SK-N-SH (cell line): ENCODE results near the gene ADGRA1. TPM values are rescaled to one million over a fixed set of nuclear protein-coding genes. Genes with fewer than 3 reads are reported as not detected.
"Not testable (repeated sequence)": the region's sequence is repeated elsewhere in the genome, so short reads cannot be mapped to it uniquely, and the experiment has no call there.

Source experiments
- CTCF ChIA-PET: fragments of 300-600, 350-600 bp; formaldehyde crosslinking; extraction: SDS; loops from one replicate; lab custom pipeline; 2021; lab: Yijun Ruan, JAX
- POLR2A ChIA-PET: fragments of 350-600 bp; sonication (Branson Sonifier 250); formaldehyde crosslinking; extraction: SDS; loops from one replicate; lab custom pipeline; 2020; ENCODE audit warnings: antibody characterized with exemption, inconsistent platforms; lab: Yijun Ruan, JAX
- DNase-seq: peaks from one replicate; pipeline ENCODE4 v3.0.0; 2012
- H2AFZ ChIP-seq: fragments of 200-600 bp; sonication (generic); 2 replicates; pipeline ENCODE4 v1.8.1; 2016; ENCODE audit warnings: antibody characterized with exemption, mild to moderate bottlenecking, low read depth
- H3F3A ChIP-seq: fragments of 200-600 bp; sonication (generic); replicated peaks from 2 replicates; pipeline ENCODE3; 2016; ENCODE audit warnings: antibody characterized with exemption, mild to moderate bottlenecking; ENCODE audit not compliant: insufficient read depth
- H3K27ac ChIP-seq, 2 experiments: fragments of 200-500 bp in 1 of 2; fragments of 200-600 bp in 1 of 2; sonication (Bioruptor generic) in 1 of 2; sonication (generic), shearing (Covaris generic) in 1 of 2; 2 replicates each; pipeline versions ENCODE4 v1.5.1 to v1.6.1; 2014 to 2016; ENCODE audit warnings: low read depth in 2 of 2, inconsistent platforms in 1 of 2, low read length in 1 of 2, mild to moderate bottlenecking in 1 of 2, mixed read lengths in 1 of 2
- H3K27me3 ChIP-seq: fragments of 200-600 bp; sonication (generic), shearing (Covaris generic); 2 replicates; pipeline ENCODE4 v1.6.1; 2016; ENCODE audit warnings: mixed run types; ENCODE audit not compliant: insufficient read depth
- H3K36me3 ChIP-seq, 2 experiments: fragments of 200-500 bp in 1 of 2; fragments of 200-600 bp in 1 of 2; sonication (Bioruptor generic) in 1 of 2; sonication (generic) in 1 of 2; replicated peaks in 1 of 2; 2 replicates each; pipeline versions ENCODE3 to v1.5.1; 2014 to 2016; ENCODE audit warnings: low read length in 1 of 2, mild to moderate bottlenecking in 1 of 2; ENCODE audit not compliant: insufficient read depth in 2 of 2, control insufficient read depth in 1 of 2
- H3K4me1 ChIP-seq, 2 experiments: fragments of 200-500 bp in 1 of 2; fragments of 200-600 bp in 1 of 2; sonication (Bioruptor generic) in 1 of 2; sonication (generic), shearing (Covaris generic) in 1 of 2; 2 replicates each; pipeline versions ENCODE4 v1.5.1 to v1.6.1; 2014 to 2016; ENCODE audit warnings: low read depth in 1 of 2, low read length in 1 of 2, mixed run types in 1 of 2; ENCODE audit not compliant: insufficient read depth in 2 of 2, control insufficient read depth in 1 of 2
- H3K4me2 ChIP-seq: fragments of 200-600 bp; sonication (generic), shearing (Covaris generic); 2 replicates; pipeline ENCODE4 v1.6.1; 2017; ENCODE audit warnings: mixed run types
- H3K4me3 ChIP-seq, 2 experiments: fragments of 200-500 bp in 1 of 2; fragments of 200-600 bp in 1 of 2; sonication (Bioruptor generic) in 1 of 2; sonication (generic), shearing (Covaris generic) in 1 of 2; 2 replicates each; pipeline versions ENCODE4 v1.5.1 to v1.8.1; 2014 to 2016; ENCODE audit warnings: low read depth in 2 of 2, inconsistent platforms in 1 of 2, low read length in 1 of 2, mild to moderate bottlenecking in 1 of 2, mixed read lengths in 1 of 2, moderate library complexity in 1 of 2
- H3K79me2 ChIP-seq: fragments of 200-600 bp; sonication (generic); 2 replicates; pipeline ENCODE4 v1.8.1; 2017; ENCODE audit warnings: mild to moderate bottlenecking; ENCODE audit not compliant: insufficient read depth
- H3K9ac ChIP-seq: fragments of 200-600 bp; sonication (generic); 2 replicates; pipeline ENCODE4 v1.6.1; 2017; ENCODE audit warnings: mixed run types
- H3K9me2 ChIP-seq: fragments of 200-600 bp; sonication (generic); 2 replicates; pipeline ENCODE4 v1.6.1; 2017; ENCODE audit warnings: mixed run types
- H3K9me3 ChIP-seq: fragments of 200-600 bp; sonication (generic); 2 replicates; pipeline ENCODE4 v1.6.1; 2017; ENCODE audit warnings: mixed run types, mild to moderate bottlenecking, moderate library complexity
- H4K20me1 ChIP-seq: fragments of 200-600 bp; sonication (generic); 2 replicates; pipeline ENCODE4 v1.6.1; 2017; ENCODE audit warnings: mild to moderate bottlenecking, mixed run types; ENCODE audit not compliant: insufficient read depth
- ELF1 ChIP-seq: IDR thresholded peaks from 2 replicates; pipeline ENCODE4 v1.4.0; 2012
- EP300 ChIP-seq, 2 experiments: IDR thresholded peaks; 2 replicates each; pipeline versions ENCODE4 v1.4.0 to v1.6.1; 2012; ENCODE audit warnings: borderline replicate concordance in 1 of 2, low read depth in 1 of 2, low read length in 1 of 2
- FOSL2 ChIP-seq: IDR thresholded peaks from 2 replicates; pipeline ENCODE4 v1.4.0; 2012; ENCODE audit warnings: low read depth, mild to moderate bottlenecking, moderate library complexity, borderline replicate concordance
- FOXM1 ChIP-seq: IDR thresholded peaks from 2 replicates; pipeline ENCODE4 v1.4.0; 2012; ENCODE audit warnings: low read depth, mild to moderate bottlenecking
- GABPA ChIP-seq: IDR thresholded peaks from 2 replicates; pipeline ENCODE4 v1.4.0; 2012; ENCODE audit warnings: low read depth, mild to moderate bottlenecking
- MEF2A ChIP-seq: IDR thresholded peaks from 2 replicates; pipeline ENCODE4 v1.4.0; 2012; ENCODE audit warnings: low read depth, borderline replicate concordance
- MXI1 ChIP-seq: IDR thresholded peaks from 2 replicates; pipeline ENCODE4 v1.6.1; 2012; ENCODE audit warnings: mild to moderate bottlenecking, low read depth, low read length, improper control_type of control experiment
- NRF1 ChIP-seq: IDR thresholded peaks from 2 replicates; pipeline ENCODE4 v1.6.1; 2012; ENCODE audit warnings: low read depth, mild to moderate bottlenecking, low read length
- POLR2AphosphoS5 ChIP-seq: IDR thresholded peaks from 2 replicates; pipeline ENCODE4 v1.6.1; 2012; ENCODE audit warnings: low read depth, low read length
- RAD21 ChIP-seq: IDR thresholded peaks from 2 replicates; pipeline ENCODE4 v1.6.1; 2012; ENCODE audit warnings: mild to moderate bottlenecking, low read length
- TAF1 ChIP-seq: IDR thresholded peaks from 2 replicates; pipeline ENCODE4 v1.6.1; 2012; ENCODE audit warnings: low read depth, mild to moderate bottlenecking, low read length, moderate library complexity, borderline replicate concordance
- USF1 ChIP-seq: IDR thresholded peaks from 2 replicates; pipeline ENCODE4 v1.4.0; 2012; ENCODE audit warnings: low read depth, borderline replicate concordance
- USF2 ChIP-seq: fragments of 150-350 bp; IDR thresholded peaks from 2 replicates; pipeline ENCODE4 v1.6.1; 2017; ENCODE audit warnings: antibody characterized with exemption, low read length, low read depth, borderline replicate concordance
- YY1 ChIP-seq: IDR thresholded peaks from 2 replicates; pipeline ENCODE4 v1.4.0; 2012; ENCODE audit warnings: low read depth, mild to moderate bottlenecking
- WGBS: methylation state at CpG from one replicate; pipeline ENCODE4 v1.1.6; 2017; ENCODE audit warnings: low lambda C conversion rate; 5-methylcytosine and 5-hydroxymethylcytosine counted together
- polyA plus RNA-seq, 3 experiments: library from polyadenylated mRNA; depleted of rRNA; stranded (reverse); fragments of >200 nt; gene quantifications; 2 replicates each; pipeline ENCODE4 v1.2.3, GENCODE V29; 2012

The ADGRA1 gene
- polyA plus RNA-seq, 1 of the 3 experiments (the other 2 are of a cell fraction): not detected

- Histone ChIP-seq H3K4me2 (no peak overlapping the region), H3K9me3 (no peaks in the 10 kb centered on the region), H3K9ac (no peak overlapping the region), H3K79me2 (no peaks in the 10 kb centered on the region), H3K4me1 (no peaks in the 10 kb centered on the region; a peak in 1 of 4 replicates), H3F3A (no peaks in the 10 kb centered on the region), H3K27ac (no peak overlapping the region), H3K9me2 (no peaks in the 10 kb centered on the region), H3K4me3 (no peak overlapping the region), H2AFZ (no peak overlapping the region), H3K36me3 (no peaks in the 10 kb centered on the region), H4K20me1 (no peaks in the 10 kb centered on the region), H3K27me3 (peaks cover 5% of the 10 kb centered on the region; the same call in 1 of the 2 replicates)
- no peak for DNase-seq
- 58% methylated on average over 8 of the region's 8 CpGs for WGBS
- TF ChIP-seq TAF1 (no peak), ELF1 (no peak), FOXM1 (no peak), USF2 (no peak), MEF2A (no peak), MXI1 (no peak), YY1 (no peak), FOSL2 (no peak), NRF1 (no peak)
- ChIA-PET POLR2A (no interaction called here), CTCF (no interaction called here)
Measured at GRCh38 chr10:133150226-133150625, 62.5 kb downstream of the ADGRA1 start.

GRCh38 chr10:133150656-133151055 lies 62.9 kb downstream of the ADGRA1 start:
- TF ChIP-seq USF2 (no peak), MXI1 (no peak), RAD21 (no peak), GABPA (no peak), POLR2AphosphoS5 (no peak), NRF1 (no peak), EP300 (IDR thresholded peaks at IDR 0.05; ENCODE audit: borderline replicate concordance in 1 of 2, low read depth in 1 of 2, low read length in 1 of 2) (no peak), FOSL2 (no peak), USF1 (no peak)
- Histone ChIP-seq H3K9me3 (no peaks in the 10 kb centered on the region), H3K79me2 (no peaks in the 10 kb centered on the region), H4K20me1 (no peaks in the 10 kb centered on the region), H3K9me2 (no peaks in the 10 kb centered on the region), H3K27me3 (peaks cover 5% of the 10 kb centered on the region; the same call in 1 of the 2 replicates), H3F3A (no peaks in the 10 kb centered on the region), H3K36me3 (no peaks in the 10 kb centered on the region), H3K4me1 (no peaks in the 10 kb centered on the region; a peak in 1 of 4 replicates), H3K4me3 (no peak overlapping the region), H2AFZ (no peak overlapping the region), H3K4me2 (no peak overlapping the region), H3K27ac (no peak overlapping the region), H3K9ac (no peak overlapping the region)
- no peak for DNase-seq
- CTCF ChIA-PET: no interaction called here
- POLR2A ChIA-PET: no interaction called here
- 23% methylated on average over 5 of the region's 12 CpGs for WGBS

GRCh38 chr10:133151071-133151470 lies 63.3 kb downstream of the ADGRA1 start:
- CTCF ChIA-PET, H3K4me2 ChIP-seq, H3K9me3 ChIP-seq, POLR2A ChIA-PET, H3K4me3 ChIP-seq, H3F3A ChIP-seq, H2AFZ ChIP-seq, H3K36me3 ChIP-seq, H3K9ac ChIP-seq, H3K4me1 ChIP-seq, H4K20me1 ChIP-seq, H3K79me2 ChIP-seq, DNase-seq, H3K27ac ChIP-seq, H3K27me3 ChIP-seq, H3K9me2 ChIP-seq: not testable (repeated sequence)
- WGBS: 86% methylated on average over 3 of the region's 3 CpGs
